NCI-H345 treated with DMSO at 0.1 percent for 48 hours (cell line): ENCODE results near the gene IGFL2.
"Not testable (repeated sequence)": the region's sequence is repeated elsewhere in the genome, so short reads cannot be mapped to it uniquely, and the experiment has no call there.

Source experiments
- DNase-seq: peaks from one replicate; lab custom pipeline; 2025; ENCODE audit not compliant: unreplicated experiment; lab: John Stamatoyannopoulos, UW

The IGFL2 gene

GRCh38 chr19:46141421-46141820, 6.6 kb upstream of the IGFL2 start:
- no peak for DNase-seq

- DNase-seq: no peak
Observed at GRCh38 chr19:46142294-46142693, 5.7 kb upstream of the IGFL2 start.

- DNase-seq: no peak
Observed at GRCh38 chr19:46144756-46145155, 3.3 kb upstream of the IGFL2 start.

- DNase-seq: no peak
Observed at GRCh38 chr19:46147166-46147740, 785 bp upstream of the IGFL2 start.

GRCh38 chr19:46150606-46151005, 2.6 kb downstream of the IGFL2 start:
- DNase-seq: no peak

- no peak for DNase-seq
Observed at GRCh38 chr19:46155237-46155636, 7.2 kb downstream of the IGFL2 start.

GRCh38 chr19:46159418-46160232, 11.6 kb downstream of the IGFL2 start:
- no peak for DNase-seq

- DNase-seq: no peak
Observed at GRCh38 chr19:46160233-46160775, 12.3 kb downstream of the IGFL2 start.

- not testable (repeated sequence) for DNase-seq
Observed at GRCh38 chr19:46161642-46162257, 13.7 kb downstream of the IGFL2 start.

- no peak for DNase-seq
Observed at GRCh38 chr19:46162731-46163130, 14.7 kb downstream of the IGFL2 start.

- no peak for DNase-seq
Observed at GRCh38 chr19:46173886-46174480, 25.9 kb downstream of the IGFL2 start.

GRCh38 chr19:46176116-46176860, 28.2 kb downstream of the IGFL2 start:
- no peak for DNase-seq

GRCh38 chr19:46179076-46179759, 31.2 kb downstream of the IGFL2 start:
- DNase-seq: no peak

- DNase-seq: no peak
Observed at GRCh38 chr19:46180701-46181387, 32.8 kb downstream of the IGFL2 start.

GRCh38 chr19:46181388-46181779, 33.3 kb downstream of the IGFL2 start:
- no peak for DNase-seq

- no peak for DNase-seq
Observed at GRCh38 chr19:46182476-46182875, 34.4 kb downstream of the IGFL2 start.

GRCh38 chr19:46184775-46185710, 37.0 kb downstream of the IGFL2 start:
- not testable (repeated sequence) for DNase-seq

- DNase-seq: no peak
Observed at GRCh38 chr19:46186101-46186716, 38.2 kb downstream of the IGFL2 start.
